Amniotic epithelial cell (primary cell): ENCODE results near the gene HSF5.
"Not testable (repeated sequence)": the region's sequence is repeated elsewhere in the genome, so short reads cannot be mapped to it uniquely, and the experiment has no call there.

Source experiments
- DNase-seq: peaks from one replicate; pipeline ENCODE4 v3.0.0-alpha.2; 2010; ENCODE audit warnings: low read depth

HSF5 gene

GRCh38 chr17:58412961-58413586 lies 75.1 kb downstream of the HSF5 start:
- DNase-seq = peak; percentile 68

- no peak for DNase-seq
Measured at GRCh38 chr17:58412064-58412703, 76.0 kb downstream of the HSF5 start.

- peak; percentile 47 for DNase-seq
Measured at GRCh38 chr17:58411408-58411894, 76.8 kb downstream of the HSF5 start.

DNA sequence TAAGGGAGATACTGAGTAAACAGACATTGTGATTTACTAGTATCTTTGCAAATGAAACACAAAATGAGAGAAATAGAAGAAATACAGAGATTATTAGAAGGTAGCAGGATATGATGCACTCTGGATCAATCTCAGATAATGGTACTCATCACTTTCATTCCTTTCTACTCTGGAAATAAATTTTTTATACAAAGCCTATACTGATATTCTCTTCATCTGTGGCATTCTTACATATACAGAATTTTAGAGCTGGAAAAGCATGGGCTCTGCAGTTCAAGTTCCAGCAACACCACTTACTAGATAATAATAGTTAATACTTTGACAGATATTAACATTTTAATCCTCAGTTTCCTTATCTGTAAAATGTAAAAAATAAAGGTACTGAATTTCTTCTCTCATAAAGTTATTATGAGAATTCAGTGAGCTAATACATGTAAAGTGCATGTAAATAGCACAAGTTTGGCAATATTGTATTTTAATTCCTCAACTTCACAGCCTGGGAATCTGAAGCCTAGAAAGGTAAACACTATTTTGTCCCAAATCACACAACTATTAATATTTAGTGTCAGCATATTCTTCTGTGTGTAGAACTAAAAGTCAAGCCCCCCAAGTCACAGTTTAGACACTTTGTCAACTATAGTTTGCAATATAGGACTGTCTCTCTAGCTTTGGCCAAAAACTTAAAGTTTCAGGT lies 77.3 kb downstream of the HSF5 start:
- no peak for DNase-seq

- DNase-seq = no peak
Measured at GRCh38 chr17:58409432-58409831, 78.8 kb downstream of the HSF5 start.

GRCh38 chr17:58403311-58403710 lies 84.9 kb downstream of the HSF5 start:
- DNase-seq = no peak

- peak; percentile 44 for DNase-seq
Measured at GRCh38 chr17:58402679-58403078, 85.5 kb downstream of the HSF5 start.

DNA sequence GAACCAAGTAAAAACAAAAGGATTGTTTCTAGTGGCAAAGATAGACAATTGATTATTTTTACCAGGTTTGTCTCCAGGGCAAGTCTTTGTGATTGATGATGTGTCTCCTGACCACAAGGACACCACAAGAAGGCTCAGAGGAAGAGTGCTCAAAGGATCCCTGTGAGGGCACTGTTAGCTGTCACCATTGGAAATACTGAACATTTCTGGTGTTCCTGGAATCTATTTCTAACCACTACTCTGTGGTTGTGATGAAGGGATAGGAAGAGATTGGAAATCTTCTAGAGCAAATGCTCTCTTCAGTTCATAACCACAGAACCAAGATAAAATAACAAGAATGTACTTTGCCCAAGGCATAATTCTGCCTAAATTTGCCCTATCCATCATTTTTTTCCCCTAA lies 86.2 kb downstream of the HSF5 start:
- DNase-seq = peak; percentile 81

GRCh38 chr17:58401287-58401686 lies 86.9 kb downstream of the HSF5 start:
- no peak for DNase-seq

GRCh38 chr17:58400826-58401225 lies 87.4 kb downstream of the HSF5 start:
- no peak for DNase-seq

GRCh38 chr17:58399974-58400373 lies 88.2 kb downstream of the HSF5 start:
- no peak for DNase-seq

DNA sequence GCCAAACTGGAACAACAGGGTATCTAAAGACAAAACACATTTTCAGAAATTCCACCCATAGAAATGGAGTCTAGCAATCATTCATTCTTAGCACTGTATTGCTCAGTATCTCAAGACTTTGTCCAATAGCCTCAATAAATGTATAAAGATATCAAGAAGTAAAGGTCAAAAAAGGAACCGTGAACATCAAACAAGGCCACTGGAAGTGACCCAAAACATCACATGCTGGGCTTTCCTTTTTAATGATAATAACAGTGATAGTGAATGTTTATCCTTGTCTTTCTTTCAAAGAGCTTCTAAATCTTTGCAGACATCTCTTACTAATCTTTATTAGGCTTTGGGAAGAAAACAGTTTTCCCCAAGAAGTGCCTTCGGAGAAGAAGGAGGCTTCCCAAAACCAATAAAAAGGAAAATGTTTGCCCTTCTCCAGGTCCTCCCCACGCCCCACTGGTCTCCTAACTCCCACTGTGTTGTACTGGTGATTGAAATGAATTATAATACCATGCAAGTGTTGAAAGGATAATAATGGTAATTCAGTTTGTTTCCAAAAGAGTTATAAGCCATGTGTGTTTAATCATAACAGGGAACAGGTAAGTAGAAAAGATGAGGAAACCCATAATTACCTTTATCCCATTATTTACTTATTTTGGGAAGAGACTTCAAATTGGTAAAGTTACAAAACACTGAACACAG lies 89.5 kb downstream of the HSF5 start:
- no peak for DNase-seq

GRCh38 chr17:58397421-58397820 lies 90.8 kb downstream of the HSF5 start:
- not testable (repeated sequence) for DNase-seq

GRCh38 chr17:58396173-58396572 lies 92.0 kb downstream of the HSF5 start:
- DNase-seq = no peak

DNA sequence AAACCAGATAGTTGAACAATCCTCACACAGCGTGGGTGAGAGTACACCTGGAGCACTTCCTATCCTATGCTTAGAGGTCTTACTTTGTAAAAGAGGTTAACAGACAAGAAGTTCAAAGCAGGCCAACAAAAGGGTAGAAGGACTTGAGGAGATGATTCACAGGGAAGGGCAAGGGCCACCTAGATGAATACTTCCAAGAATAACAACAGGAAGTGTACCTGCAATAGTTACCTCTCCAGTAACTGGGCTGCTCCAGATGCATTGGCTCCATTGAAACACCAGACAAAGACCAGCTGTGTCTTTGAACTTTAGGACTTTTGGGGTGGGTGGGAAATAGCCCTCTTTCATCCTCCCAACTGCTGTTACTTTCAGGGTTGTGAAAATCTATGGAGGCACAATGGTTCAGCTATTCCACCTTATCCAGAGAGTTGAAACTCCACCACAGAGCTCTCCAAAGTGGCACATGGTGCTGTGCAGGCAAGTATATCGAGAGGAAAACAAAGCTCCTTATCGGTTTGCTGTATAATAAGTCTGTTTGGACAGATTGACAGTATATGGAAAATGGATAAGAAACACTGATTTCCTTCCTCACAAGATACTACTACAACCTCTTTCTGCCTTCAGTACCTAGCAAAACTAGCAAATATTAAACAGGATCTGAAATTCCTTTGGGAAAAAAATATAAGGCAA lies 93.5 kb downstream of the HSF5 start:
- no peak for DNase-seq

DNA sequence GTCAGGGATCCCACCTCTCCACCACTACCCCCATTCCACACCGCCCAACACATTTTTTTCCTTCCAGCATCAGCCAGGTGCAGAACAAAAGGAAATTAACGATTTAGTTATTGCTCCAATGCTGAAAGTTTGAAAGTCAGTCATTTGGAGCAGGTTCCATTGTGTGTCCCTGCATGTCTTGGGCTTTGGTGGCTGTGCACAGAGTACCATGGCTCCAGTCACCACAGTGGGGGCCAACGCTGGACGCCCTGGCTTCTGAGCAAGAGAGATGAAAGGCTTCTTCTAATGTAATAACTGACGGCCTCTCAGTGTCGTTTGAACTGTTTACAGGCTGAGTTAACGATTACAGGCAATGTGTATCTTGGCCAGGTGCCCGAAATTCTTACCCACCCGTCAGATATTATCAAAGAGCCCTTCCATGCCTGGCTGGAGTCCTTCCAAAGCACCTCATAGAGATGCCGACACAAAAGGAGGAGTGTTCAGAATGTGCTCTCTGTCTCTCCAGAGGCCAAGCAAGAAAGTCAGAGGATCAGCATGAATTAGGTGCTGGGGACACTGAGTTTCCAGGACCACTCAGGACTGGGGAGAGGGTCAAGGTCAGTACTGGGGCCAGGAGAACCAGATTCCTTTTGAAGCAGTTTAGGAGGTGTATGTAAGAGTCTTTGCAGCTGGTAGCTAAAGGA lies 96.8 kb downstream of the HSF5 start:
- DNase-seq = peak; percentile 32

- DNase-seq = no peak
Measured at GRCh38 chr17:58390884-58391283, 97.3 kb downstream of the HSF5 start.

GRCh38 chr17:58388302-58389190 lies 99.7 kb downstream of the HSF5 start:
- no peak for DNase-seq

GRCh38 chr17:58387834-58388233 lies 100.4 kb downstream of the HSF5 start:
- no peak for DNase-seq

- DNase-seq = no peak
Measured at GRCh38 chr17:58386708-58387107, 101.5 kb downstream of the HSF5 start.
